HG03039 (cell line): ENCODE measurements around the gene CTSE.
"Not testable (repeated sequence)": the region's sequence is repeated elsewhere in the genome, so short reads cannot be mapped to it uniquely, and the experiment has no call there.

Experiments used
- ATAC-seq: cut with Tn5 transposase; IDR thresholded peaks from one replicate; pipeline ENCODE4 v1.9.1; 2021; ENCODE audit warnings: mild to moderate bottlenecking, moderate library complexity; ENCODE audit not compliant: unreplicated experiment

The CTSE gene

GRCh38 chr1:206023695-206024094 is at the start of gene CTSE:
TSS of gene CTSE (minus strand) at chr1:206023895. CDS start at chr1:206023791, 104 bp downstream.
- ATAC-seq = no peak

- no peak for ATAC-seq
These were observed 47.1 kb upstream of the CTSE start for GRCh38 chr1:206070627-206071304.

GRCh38 chr1:206068314-206068713 is 44.6 kb upstream of the CTSE start:
- ATAC-seq = no peak

GRCh38 chr1:206067486-206068227 is 44.0 kb upstream of the CTSE start:
- ATAC-seq = no peak

- peak; percentile 59 for ATAC-seq
These were observed 42.9 kb upstream of the CTSE start for GRCh38 chr1:206066479-206067171.

- ATAC-seq = no peak
These were observed 42.0 kb upstream of the CTSE start for GRCh38 chr1:206065547-206066145.

GRCh38 chr1:206064501-206064900 is 40.8 kb upstream of the CTSE start:
- not testable (repeated sequence) for ATAC-seq

- not testable (repeated sequence) for ATAC-seq
These were observed 40.3 kb upstream of the CTSE start for GRCh38 chr1:206064001-206064400.

- ATAC-seq = no peak
These were observed 38.8 kb upstream of the CTSE start for GRCh38 chr1:206062464-206062863.

- no peak for ATAC-seq
These were observed 37.1 kb upstream of the CTSE start for GRCh38 chr1:206060844-206061243.

GRCh38 chr1:206059355-206059915 is 35.7 kb upstream of the CTSE start:
- no peak for ATAC-seq

- no peak for ATAC-seq
These were observed 35.2 kb upstream of the CTSE start for GRCh38 chr1:206058927-206059292.

GRCh38 chr1:206058289-206058926 is 34.7 kb upstream of the CTSE start:
- ATAC-seq = not testable (repeated sequence)

GRCh38 chr1:206055639-206056323 is 32.1 kb upstream of the CTSE start:
- ATAC-seq = not testable (repeated sequence)

- ATAC-seq = not testable (repeated sequence)
These were observed 31.5 kb upstream of the CTSE start for GRCh38 chr1:206055069-206055625.

- not testable (repeated sequence) for ATAC-seq
These were observed 29.9 kb upstream of the CTSE start for GRCh38 chr1:206053616-206054015.

GRCh38 chr1:206052919-206053610 is 29.4 kb upstream of the CTSE start, which contains the start of gene RHEX:
TSS of gene RHEX (plus strand) at chr1:206053173. CDS start at chr1:206097829, 44,656 bp downstream.
- ATAC-seq = not testable (repeated sequence)

GRCh38 chr1:206052231-206052865 is 28.7 kb upstream of the CTSE start:
- not testable (repeated sequence) for ATAC-seq
